HepG2 (cell line): ENCODE measurements around the gene OST4. TPM values are rescaled to one million over a fixed set of nuclear protein-coding genes. Genes with fewer than 3 reads are reported as not detected.

Source experiments
- ADNP ChIP-seq: sonication (generic); formaldehyde crosslinking; IDR thresholded peaks from 2 replicates; pipeline ENCODE4 v1.4.0; 2020; ENCODE audit warnings: missing genetic modification reagents
- ETS1 ChIP-seq: sonication (generic); formaldehyde crosslinking; IDR thresholded peaks from 2 replicates; pipeline ENCODE4 v1.4.0; 2020; ENCODE audit warnings: missing genetic modification reagents
- HES4 ChIP-seq: sonication (generic); formaldehyde crosslinking; IDR thresholded peaks from 2 replicates; pipeline ENCODE4 v1.9.0; 2021; ENCODE audit warnings: mild to moderate bottlenecking, missing genetic modification reagents, borderline replicate concordance
- HNF1A ChIP-seq, 2 experiments: sonication (generic) in 1 of 2; formaldehyde crosslinking in 1 of 2; IDR thresholded peaks; 2 replicates each; pipeline versions ENCODE4 v1.4.0 to v1.6.1; 2016 to 2020; ENCODE audit warnings: borderline replicate concordance in 1 of 2, low read depth in 1 of 2, mild to moderate bottlenecking in 1 of 2, missing genetic modification reagents in 1 of 2
- HNRNPH1 ChIP-seq: fragments of 200-400 bp; formaldehyde crosslinking; optimal IDR thresholded peaks from 2 replicates; pipeline ENCODE3; 2017; ENCODE audit warnings: mild to moderate bottlenecking, low read depth, low read length
- MYNN ChIP-seq: sonication (generic); formaldehyde crosslinking; IDR thresholded peaks from 2 replicates; pipeline ENCODE4 v1.4.0; 2020; ENCODE audit warnings: mild to moderate bottlenecking, low read depth, missing genetic modification reagents
- PBX2 ChIP-seq: IDR thresholded peaks from 2 replicates; pipeline ENCODE4 v1.6.1; 2016; ENCODE audit warnings: control low read depth
- SMAD1 ChIP-seq: sonication (generic); formaldehyde crosslinking; IDR thresholded peaks from 2 replicates; pipeline ENCODE4 v1.4.0; 2020; ENCODE audit warnings: missing genetic modification reagents, low read depth, mild to moderate bottlenecking, borderline replicate concordance
- SRSF4 ChIP-seq: fragments of 200-400 bp; formaldehyde crosslinking; IDR thresholded peaks from one replicate; pipeline ENCODE4 v1.6.1; 2018; ENCODE audit warnings: mild to moderate bottlenecking, low read depth, low read length, moderate library complexity; ENCODE audit not compliant: poor library complexity, severe bottlenecking
- SYNCRIP ChIP-seq: fragments of 200-400 bp; formaldehyde crosslinking; IDR thresholded peaks from 2 replicates; pipeline ENCODE4 v1.6.1; 2018; ENCODE audit warnings: mild to moderate bottlenecking, low read depth, low read length; ENCODE audit not compliant: insufficient read depth
- THAP9 ChIP-seq: sonication (generic); formaldehyde crosslinking; IDR thresholded peaks from 2 replicates; pipeline ENCODE4; 2020; ENCODE audit warnings: missing genetic modification reagents, mild to moderate bottlenecking, borderline replicate concordance
- XBP1 ChIP-seq: sonication (generic); formaldehyde crosslinking; IDR thresholded peaks from 2 replicates; pipeline ENCODE4 v1.5.0; 2020; ENCODE audit warnings: missing genetic modification reagents
- ZMYM4 ChIP-seq: sonication (generic); formaldehyde crosslinking; IDR thresholded peaks from 2 replicates; pipeline ENCODE4 v1.8.1; 2023; ENCODE audit warnings: mild to moderate bottlenecking, missing genetic modification reagents
- ZNF597 ChIP-seq: sonication (generic); formaldehyde crosslinking; IDR thresholded peaks from 2 replicates; pipeline ENCODE4 v1.5.0; 2020; ENCODE audit warnings: missing genetic modification reagents
- ZNF737 ChIP-seq: sonication (generic); formaldehyde crosslinking; IDR thresholded peaks from 2 replicates; pipeline ENCODE4 v1.5.0; 2020; ENCODE audit warnings: missing genetic modification reagents, mild to moderate bottlenecking, borderline replicate concordance
- ZNF766 ChIP-seq: sonication (generic); formaldehyde crosslinking; IDR thresholded peaks from 2 replicates; pipeline ENCODE4 v1.5.0; 2020; ENCODE audit warnings: missing genetic modification reagents, borderline replicate concordance
- ZNF768 ChIP-seq: sonication (generic); formaldehyde crosslinking; IDR thresholded peaks from 2 replicates; pipeline ENCODE4 v1.4.0; 2020; ENCODE audit warnings: missing genetic modification reagents
- polyA plus RNA-seq, 8 experiments: library from polyadenylated mRNA; depleted of rRNA in 3 of 8; stranded (reverse) in 7 of 8; unstranded in 1 of 8; fragments of >200 nt; fragmentation: Illumina TruSeq in 4 of 8; extraction: Trizol in 4 of 8; gene quantifications; 2 replicates each; pipeline versions ENCODE4 v1.2.1 to v1.2.3, GENCODE V29; 2011 to 2016; ENCODE audit warnings: low read depth in 4 of 8, missing spikeins in 1 of 8, mixed read lengths in 1 of 8; ENCODE audit not compliant: insufficient read depth in 1 of 8
- total RNA-seq, 5 experiments: library from RNA; depleted of rRNA; stranded (reverse); fragments of >200 nt; fragmentation: Illumina TruSeq; extraction: Trizol; gene quantifications; 2 replicates each; pipeline ENCODE4 v1.2.3, GENCODE V29; 2016; ENCODE audit warnings: low read depth in 1 of 5

Gene OST4
- total and polyA plus RNA-seq, 2 of the 13 experiments (the other 11 are each of a cell fraction or from before 2014, with no cell fraction given), result 498 to 584 TPM

GRCh38 chr2:27078267-27079194 is 7.1 kb upstream of the OST4 start, which contains the start of gene EMILIN1 (continued):
- TF ChIP-seq ETS1 (CRISPR knock-in tag), result no peak
- no peak for TF ChIP-seq ZMYM4
- peak; percentile 58; the same call in 1 of the 2 replicates for TF ChIP-seq HES4 (CRISPR knock-in tag)
- TF ChIP-seq SRSF4, result no peak
- 0 out of 2 replicates have a peak, but pooled peaks have one; percentile 27 for TF ChIP-seq THAP9 (CRISPR knock-in tag)
- no peak for TF ChIP-seq XBP1 (CRISPR knock-in tag)
- TF ChIP-seq SMAD1 (CRISPR knock-in tag), result no peak
- no peak for TF ChIP-seq PBX2
- TF ChIP-seq ZNF766 (CRISPR knock-in tag), result no peak
- no peak for TF ChIP-seq ZNF597 (CRISPR knock-in tag)
- no peak for TF ChIP-seq ZNF737 (CRISPR knock-in tag)
- TF ChIP-seq SYNCRIP, result no peak
- no peak for TF ChIP-seq HNF1A (IDR thresholded peaks at IDR 0.05; ENCODE audit: low read depth)
- TF ChIP-seq HNF1A (CRISPR knock-in tag; IDR thresholded peaks at IDR 0.05; ENCODE audit: borderline replicate concordance), result no peak
- TF ChIP-seq ADNP (CRISPR knock-in tag), result no peak
- TF ChIP-seq ZNF768 (CRISPR knock-in tag), result peak; percentile 77; the same call in 1 of the 2 replicates
- no peak for TF ChIP-seq MYNN (CRISPR knock-in tag)
- TF ChIP-seq HNRNPH1, result no peak
